OCI-LY3 (cell line): ENCODE measurements around the gene WSCD2.

Experiments
- H2AFZ ChIP-seq: fragments of 200-600, 300-600 bp; shearing (Covaris generic); 2 replicates; pipeline ENCODE4 v1.6.0; 2014; ENCODE audit warnings: antibody characterized with exemption, low read depth, low read length
- H3K27ac ChIP-seq: fragments of 200-600, 300-600 bp; sonication (generic); 2 replicates; pipeline ENCODE4 v1.5.1; 2014; ENCODE audit warnings: mild to moderate bottlenecking, low read length, moderate library complexity, mixed read lengths
- H3K27me3 ChIP-seq: fragments of 200-600, 300-600 bp; sonication (generic); 2 replicates; pipeline ENCODE4 v1.6.1; 2014; ENCODE audit warnings: low read depth, low read length, mixed read lengths
- H3K36me3 ChIP-seq: fragments of 200-600, 300-600 bp; sonication (generic); replicated peaks from 2 replicates; pipeline ENCODE3; 2014; ENCODE audit warnings: low read depth, low read length, mixed read lengths
- H3K4me1 ChIP-seq: fragments of 300-600, 200-600 bp; sonication (generic); 2 replicates; pipeline ENCODE4 v1.6.1; 2014; ENCODE audit warnings: low read length, mixed read lengths
- H3K4me2 ChIP-seq: fragments of 200-600, 300-600 bp; sonication (generic); 2 replicates; pipeline ENCODE4 v1.6.1; 2014; ENCODE audit warnings: low read length, mixed read lengths
- H3K4me3 ChIP-seq: fragments of 300-600, 200-600 bp; sonication (generic); 2 replicates; pipeline ENCODE4 v1.5.1; 2014; ENCODE audit warnings: antibody characterized with exemption, mild to moderate bottlenecking, low read length, moderate library complexity
- H3K79me2 ChIP-seq: fragments of 300-600, 200-600 bp; shearing (Covaris generic); 2 replicates; pipeline ENCODE4 v1.6.1; 2014; ENCODE audit warnings: mild to moderate bottlenecking, low read length, mixed read lengths
- H3K9ac ChIP-seq: fragments of 300-600, 200-600 bp; shearing (Covaris generic); 2 replicates; pipeline ENCODE4 v1.6.0; 2014; ENCODE audit warnings: mild to moderate bottlenecking, low read length, moderate library complexity
- H3K9me3 ChIP-seq: fragments of 200-600, 300-600 bp; shearing (Covaris generic); 2 replicates; pipeline ENCODE4 v1.6.1; 2014; ENCODE audit warnings: low read length, mixed read lengths; ENCODE audit not compliant: insufficient read depth
- H4K20me1 ChIP-seq: fragments of 200-600, 300-600 bp; sonication (generic); 2 replicates; pipeline ENCODE4 v1.6.1; 2016; ENCODE audit warnings: low read length, mixed read lengths; ENCODE audit not compliant: insufficient read depth
- CTCF ChIP-seq: fragments of 200-600, 300-600 bp; sonication (generic); IDR thresholded peaks from 2 replicates; pipeline ENCODE4 v1.5.1; 2014; ENCODE audit warnings: antibody characterized with exemption, low read length, low read depth
- EZH2phosphoT487 ChIP-seq: fragments of 200-600 bp; shearing (Covaris generic); IDR thresholded peaks from 2 replicates; pipeline ENCODE4 v1.6.1; 2018; ENCODE audit warnings: antibody characterized with exemption, mixed run types, low read depth

Gene WSCD2

DNA sequence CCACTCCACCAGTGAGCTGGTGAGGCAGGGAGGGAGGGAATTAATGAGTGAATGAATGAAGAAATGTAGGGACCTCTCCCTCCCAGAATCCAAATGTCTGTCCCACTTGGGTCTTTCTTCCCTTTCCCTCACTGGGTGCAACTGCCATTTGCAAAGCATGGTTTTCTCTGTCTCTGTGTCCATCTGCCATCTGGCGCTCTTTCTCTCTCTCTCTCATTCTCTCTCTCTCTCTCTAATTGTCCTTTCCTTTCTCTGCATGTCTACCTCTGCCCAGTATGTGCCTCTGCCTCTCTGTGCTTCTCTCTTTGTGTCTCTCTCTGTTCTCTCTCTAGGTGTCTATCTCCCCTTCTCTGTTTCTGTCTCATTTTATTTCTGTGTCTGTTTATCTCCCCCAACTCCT lies 107.3 kb downstream of the WSCD2 start:
- Histone ChIP-seq H3K4me1 (0 out of 2 replicates have a peak, but pooled peaks cover under 1% of the 10 kb centered on the region), H3K9me3 (no peaks in the 10 kb centered on the region), H3K79me2 (no peaks in the 10 kb centered on the region), H3K4me3 (no peak overlapping the region), H3K27ac (no peak overlapping the region), H4K20me1 (no peaks in the 10 kb centered on the region; the same call in 1 of the 2 replicates), H3K36me3 (no peaks in the 10 kb centered on the region), H2AFZ (no peak overlapping the region), H3K4me2 (no peak overlapping the region), H3K9ac (no peak overlapping the region), H3K27me3 (peaks cover 69% of the 10 kb centered on the region)
- TF ChIP-seq EZH2phosphoT487, result no peak
- no peak for TF ChIP-seq CTCF

DNA sequence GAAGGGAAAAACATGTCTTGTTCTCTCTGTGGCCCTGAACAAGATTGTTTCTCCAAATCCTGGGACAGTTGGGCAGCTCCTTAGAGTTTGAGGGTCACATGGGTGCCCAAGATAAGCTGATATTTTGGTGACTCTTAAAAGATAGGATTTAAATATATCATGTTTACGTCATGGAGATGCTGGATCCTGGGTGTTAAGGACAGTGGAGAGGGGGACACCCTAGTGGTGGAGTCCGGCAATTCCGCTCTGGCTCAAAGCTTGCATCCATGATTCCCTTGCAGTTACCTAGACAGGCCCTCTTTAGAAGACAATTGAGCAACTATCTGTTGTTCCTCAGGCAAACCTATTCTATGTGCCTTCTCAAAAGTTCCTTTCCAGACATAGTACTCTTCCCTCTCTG lies 108.2 kb downstream of the WSCD2 start:
- Histone ChIP-seq H3K36me3 (no peaks in the 10 kb centered on the region), H2AFZ (no peak overlapping the region), H3K79me2 (no peaks in the 10 kb centered on the region), H3K27me3 (peaks cover 63% of the 10 kb centered on the region), H3K9me3 (no peaks in the 10 kb centered on the region), H3K9ac (no peak overlapping the region), H3K4me1 (peaks cover 9% of the 10 kb centered on the region), H4K20me1 (no peaks in the 10 kb centered on the region; the same call in 1 of the 2 replicates), H3K4me3 (no peak overlapping the region), H3K27ac (no peak overlapping the region), H3K4me2 (no peak overlapping the region)
- no peak for TF ChIP-seq EZH2phosphoT487
- peak; percentile 26; the same call in 1 of the 2 replicates for TF ChIP-seq CTCF

DNA sequence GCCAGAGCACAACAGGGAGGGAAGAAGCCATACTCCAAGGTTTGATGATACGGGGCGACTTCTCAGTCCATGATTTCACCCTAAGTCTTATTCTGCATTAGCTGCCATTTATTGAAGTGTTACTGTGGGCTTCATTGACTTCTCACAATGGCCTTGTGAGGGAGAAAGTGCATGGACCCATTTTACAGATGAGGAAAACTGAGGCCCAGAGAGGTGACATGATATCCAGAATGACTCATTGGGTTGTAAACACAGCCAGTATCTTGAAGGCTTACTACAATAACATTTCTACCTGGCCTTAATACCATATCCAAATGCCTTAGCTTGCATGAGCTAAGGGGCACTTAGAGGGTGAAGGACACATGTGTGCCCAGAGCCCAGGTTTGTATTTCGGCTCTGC lies 109.4 kb downstream of the WSCD2 start:
- peaks cover 17% of the 10 kb centered on the region for H3K4me1 ChIP-seq
- no peaks in the 10 kb centered on the region for H3K36me3 ChIP-seq
- no peak overlapping the region for H3K9ac ChIP-seq
- no peak for TF ChIP-seq EZH2phosphoT487
- no peak for TF ChIP-seq CTCF
- H3K27ac ChIP-seq, result no peak overlapping the region
- H3K4me2 ChIP-seq, result no peak overlapping the region
- H2AFZ ChIP-seq, result no peak overlapping the region
- peaks cover 59% of the 10 kb centered on the region for H3K27me3 ChIP-seq
- H3K79me2 ChIP-seq, result no peaks in the 10 kb centered on the region
- no peak overlapping the region for H3K4me3 ChIP-seq
- H4K20me1 ChIP-seq, result no peaks in the 10 kb centered on the region; the same call in 1 of the 2 replicates
- no peaks in the 10 kb centered on the region for H3K9me3 ChIP-seq

- Histone ChIP-seq H4K20me1 (peaks cover 2% of the 10 kb centered on the region; the same call in 1 of the 2 replicates), H3K9ac (no peak overlapping the region), H2AFZ (no peak overlapping the region), H3K4me1 (peaks cover 17% of the 10 kb centered on the region), H3K4me3 (no peak overlapping the region), H3K36me3 (no peaks in the 10 kb centered on the region), H3K79me2 (no peaks in the 10 kb centered on the region), H3K9me3 (no peaks in the 10 kb centered on the region), H3K4me2 (no peak overlapping the region), H3K27me3 (peaks cover 68% of the 10 kb centered on the region), H3K27ac (no peak overlapping the region)
- TF ChIP-seq EZH2phosphoT487 (no peak), CTCF (no peak)
Measured at GRCh38 chr12:108239378-108239777, 110.3 kb downstream of the WSCD2 start.
